Metanephros (tissue), 2 donors: ENCODE data around the gene SLC25A23. TPM values are rescaled to one million over a fixed set of nuclear protein-coding genes. Genes with fewer than 3 reads are reported as not detected.

Experiments used
- small RNA-seq: library from RNA; depleted of rRNA; stranded (forward); fragments of <200 nt; gene quantifications from one replicate; pipeline ENCODE3, GENCODE V24; 2014; ENCODE audit warnings: low replicate concordance
- total RNA-seq: library from RNA; depleted of rRNA; stranded (reverse); fragments of >200 nt; gene quantifications from one replicate; pipeline ENCODE4 v1.2.3, GENCODE V29; 2014

The SLC25A23 gene
- total RNA-seq: 59.8 TPM

DNA sequence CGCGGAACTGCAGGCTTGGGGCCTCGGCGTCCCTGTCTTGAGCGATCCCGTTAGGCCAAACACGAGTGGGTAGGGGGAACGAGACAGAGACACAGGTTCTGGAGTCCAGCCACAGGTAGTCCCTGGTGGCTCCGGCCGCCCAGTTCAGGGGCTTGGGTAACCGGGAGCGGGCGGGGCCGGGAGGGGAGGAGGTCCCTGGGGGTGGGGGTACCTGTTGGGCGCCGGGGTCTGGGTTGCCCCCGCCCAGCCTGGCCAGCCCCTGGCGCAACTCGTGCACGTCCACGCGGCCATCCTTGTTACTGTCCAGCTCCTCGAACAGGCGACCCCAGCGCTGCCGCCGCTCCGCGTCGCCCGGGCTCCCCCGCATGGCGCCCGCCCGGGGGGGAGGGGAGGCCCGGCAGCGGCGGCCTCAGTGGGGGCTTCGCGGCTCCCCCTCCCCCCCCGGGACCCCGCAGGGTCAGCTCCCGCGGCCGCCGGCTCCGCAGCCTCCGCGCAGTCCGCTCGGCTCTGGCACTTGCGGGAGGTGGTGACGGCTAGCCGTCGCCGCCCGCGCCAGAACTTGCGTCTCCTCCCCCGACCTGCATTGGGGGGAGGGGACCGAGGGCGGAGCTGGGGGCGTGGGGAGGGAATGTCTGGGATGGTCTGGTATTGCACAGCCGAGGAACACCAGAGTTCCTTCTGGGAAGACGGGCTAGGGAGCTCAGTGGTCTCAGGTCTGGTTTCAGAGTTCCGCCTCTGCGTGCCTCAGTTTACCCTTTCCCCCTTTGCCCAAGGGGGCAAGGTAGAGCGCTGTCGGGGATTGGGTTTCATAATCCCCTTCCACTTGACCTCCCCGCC is at the start of gene SLC25A23:
SLC25A23 (minus strand) TSS at position 531 of the 837 bp plus-strand sequence; CDS start at position 367, 164 bp downstream.

DNA sequence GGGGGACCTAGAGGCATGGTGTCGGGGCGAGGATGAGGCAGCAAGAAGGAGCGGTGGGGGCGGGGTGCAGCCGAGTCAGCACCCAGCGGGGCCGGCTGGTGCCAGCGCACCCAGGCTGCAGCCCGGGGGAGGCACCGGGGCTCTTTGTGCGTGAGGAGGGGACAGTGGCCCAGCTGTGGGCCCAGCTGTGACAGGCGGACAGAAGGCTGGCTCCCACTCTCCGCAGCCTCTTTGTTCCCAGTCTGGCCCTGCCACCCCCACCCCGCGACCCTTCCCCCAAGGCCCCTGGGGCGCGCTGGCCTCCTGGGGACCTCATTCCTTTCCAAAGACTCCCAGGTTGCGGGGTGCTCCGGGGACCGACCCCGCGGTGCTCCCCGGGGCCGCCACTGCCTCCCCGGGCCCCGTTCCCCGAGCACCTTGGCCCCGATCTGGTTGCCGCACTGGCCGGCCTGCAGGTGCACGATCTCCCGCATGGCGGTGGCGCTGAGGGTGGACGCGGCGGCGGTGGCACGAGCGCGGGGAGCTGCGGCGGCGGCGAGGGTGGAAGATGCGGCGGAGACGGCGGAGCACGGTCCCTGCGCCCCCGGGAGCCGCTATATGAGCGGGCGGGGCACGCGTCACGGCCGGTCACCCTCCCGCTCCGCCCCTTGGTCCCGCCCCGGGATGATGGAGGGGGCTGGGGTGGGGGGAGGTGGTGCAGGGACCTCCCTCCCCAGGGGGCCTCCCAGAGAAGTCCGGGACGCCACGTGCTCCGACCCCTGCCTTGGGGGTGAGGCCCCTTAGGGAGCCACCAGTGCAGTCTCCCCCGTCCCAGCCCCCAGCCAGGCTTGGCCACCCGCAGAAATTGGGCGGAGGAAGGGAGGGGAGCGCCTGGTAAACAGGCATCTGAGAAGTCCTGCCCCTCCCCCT is 42.4 kb upstream of the SLC25A23 start, which contains the start of gene TUBB4A:
TUBB4A (minus strand) TSS at position 570 of the 909 bp plus-strand sequence; CDS start at position 473, 97 bp downstream.

DNA sequence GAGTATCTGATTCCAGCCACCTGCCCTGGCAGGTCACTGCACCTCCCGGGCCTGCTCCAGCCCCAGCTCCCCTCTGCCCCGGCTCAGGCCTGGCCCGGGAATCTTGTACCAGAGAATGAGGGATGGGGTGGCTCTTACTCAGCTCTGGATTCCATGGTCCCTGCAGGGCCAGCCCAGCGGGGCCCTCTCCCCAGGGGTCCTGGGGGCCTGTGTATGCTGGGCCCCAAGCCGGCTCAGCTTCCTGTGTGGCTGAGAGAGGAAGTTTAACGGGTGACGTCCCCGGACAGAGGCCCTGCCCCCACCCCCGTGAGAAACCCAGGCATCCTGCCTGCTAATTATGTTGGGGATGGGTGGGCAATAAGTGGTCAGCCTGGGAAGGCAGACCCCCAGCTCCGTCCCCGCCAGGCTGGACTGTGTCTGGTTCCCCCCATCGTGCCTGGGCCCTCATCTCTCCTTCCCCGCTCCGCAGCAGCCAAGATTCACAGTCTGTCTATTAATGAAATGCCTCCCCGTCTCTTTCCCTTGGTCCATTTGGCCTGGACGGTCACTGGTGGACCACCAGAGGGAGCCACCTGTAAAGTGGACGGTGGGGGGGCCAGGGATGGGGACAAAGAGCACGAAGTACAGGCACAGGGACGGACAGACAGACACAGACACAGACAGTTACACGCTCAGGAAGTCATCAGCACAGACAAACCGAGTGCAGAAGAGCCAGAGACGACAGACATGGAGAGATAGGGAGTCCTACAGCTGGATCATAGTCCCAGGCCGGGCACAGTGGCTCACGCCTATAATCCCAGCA is 22.1 kb upstream of the SLC25A23 start, which contains the start of gene DENND1C:
DENND1C (minus strand) TSS at position 247 of the 802 bp plus-strand sequence; CDS start at position 155, 92 bp downstream.

DNA sequence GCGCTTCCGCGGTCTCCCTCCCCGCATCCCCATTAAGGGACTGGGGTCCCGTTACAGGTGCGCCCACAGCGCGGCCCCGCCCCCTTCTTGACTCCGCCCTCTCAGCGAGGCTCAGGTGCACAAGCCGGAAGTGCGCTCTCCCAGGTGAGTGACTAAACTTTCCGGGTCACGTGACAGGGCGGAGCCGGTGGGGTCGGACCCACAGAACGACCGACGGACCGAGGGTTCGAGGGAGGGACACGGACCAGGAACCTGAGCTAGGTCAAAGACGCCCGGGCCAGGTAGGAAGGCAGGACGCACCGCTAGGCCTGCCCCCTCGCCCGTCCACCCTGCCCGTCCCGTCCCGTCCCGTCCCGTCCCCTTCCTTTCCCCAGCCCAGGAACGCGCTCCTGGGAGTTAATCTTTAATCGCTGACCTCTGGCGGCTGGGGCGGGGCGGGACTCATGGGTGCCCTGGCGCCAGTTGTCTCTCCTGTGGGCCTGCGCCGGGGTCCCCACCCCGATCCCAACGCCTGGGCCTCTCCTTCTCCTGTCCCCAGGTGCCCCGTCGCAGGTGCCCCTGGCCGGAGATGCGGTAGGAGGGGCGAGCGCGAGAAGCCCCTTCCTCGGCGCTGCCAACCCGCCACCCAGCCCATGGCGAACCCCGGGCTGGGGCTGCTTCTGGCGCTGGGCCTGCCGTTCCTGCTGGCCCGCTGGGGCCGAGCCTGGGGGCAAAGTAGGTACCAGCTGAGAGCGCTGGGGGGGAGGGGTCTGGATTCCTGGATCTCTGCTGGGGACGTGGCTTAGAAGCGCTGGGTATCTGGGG is 4.7 kb upstream of the SLC25A23 start, which contains the start of gene CRB3:
CRB3 (plus strand) TSS at position 202 of the 804 bp plus-strand sequence; CDS start at position 633, 431 bp downstream.

DNA sequence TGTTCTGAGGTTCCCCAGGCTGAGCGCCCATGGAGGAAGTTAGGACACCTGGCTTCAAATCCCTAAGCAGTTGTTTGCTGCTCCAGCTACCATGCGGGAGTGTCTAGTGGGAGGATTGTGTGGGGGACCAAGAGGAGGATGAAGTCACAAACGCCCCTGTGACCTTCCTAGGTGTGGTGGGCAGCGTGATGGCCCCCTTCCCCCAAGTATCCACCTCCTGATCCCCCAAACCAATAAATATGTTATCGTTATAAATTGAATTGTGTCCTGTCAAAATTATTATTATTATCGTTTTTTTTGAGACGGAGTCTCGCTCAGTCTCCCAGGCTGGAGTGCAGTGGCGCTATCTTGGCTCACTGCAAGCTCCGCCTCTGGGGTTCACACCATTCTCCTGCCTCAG is 25.9 kb downstream of the SLC25A23 start, which contains the start of gene SLC25A41:
SLC25A41 (minus strand) TSS at position 101 of the 400 bp plus-strand sequence; CDS start at position 31, 70 bp downstream.

DNA sequence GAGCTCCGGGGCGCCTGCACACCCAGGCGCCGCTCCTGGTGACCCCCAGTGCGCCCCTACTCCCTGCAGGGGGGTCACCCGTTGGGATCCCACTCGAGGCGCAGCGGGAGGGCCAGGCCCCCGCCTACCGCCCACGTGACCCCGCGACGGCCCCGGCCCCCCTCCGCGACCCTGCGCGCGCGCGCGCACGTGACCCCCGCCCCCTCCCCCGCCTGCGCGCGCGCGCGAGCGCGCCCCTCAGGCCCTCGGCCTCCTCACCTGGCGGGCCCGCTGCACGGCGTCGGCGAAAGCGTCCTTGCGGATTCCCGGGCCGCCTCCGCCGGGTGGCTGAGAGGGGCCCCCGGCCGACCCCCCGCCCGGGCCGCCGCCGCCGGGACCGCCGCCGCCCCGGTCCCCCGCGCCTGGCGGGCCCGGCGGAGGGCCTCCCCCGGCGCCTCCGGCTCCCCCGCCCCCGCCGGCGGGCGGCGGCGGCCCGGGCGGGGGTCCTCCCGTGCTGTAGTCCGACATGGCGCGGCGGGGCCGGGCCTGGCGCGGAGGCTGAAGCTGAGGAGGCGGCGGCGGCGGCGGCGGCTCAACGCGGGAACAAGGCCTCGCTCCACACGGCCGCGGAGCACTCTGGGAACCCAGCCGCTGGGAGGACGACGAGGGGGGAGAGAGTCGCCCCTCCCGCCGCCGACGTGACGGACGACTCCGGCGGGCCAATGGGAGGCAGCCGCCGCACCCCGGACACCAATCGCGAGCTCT is 35.2 kb downstream of the SLC25A23 start, which contains the start of gene KHSRP:
KHSRP (minus strand) TSS at position 617 of the 744 bp plus-strand sequence; CDS start at position 507, 110 bp downstream.

DNA sequence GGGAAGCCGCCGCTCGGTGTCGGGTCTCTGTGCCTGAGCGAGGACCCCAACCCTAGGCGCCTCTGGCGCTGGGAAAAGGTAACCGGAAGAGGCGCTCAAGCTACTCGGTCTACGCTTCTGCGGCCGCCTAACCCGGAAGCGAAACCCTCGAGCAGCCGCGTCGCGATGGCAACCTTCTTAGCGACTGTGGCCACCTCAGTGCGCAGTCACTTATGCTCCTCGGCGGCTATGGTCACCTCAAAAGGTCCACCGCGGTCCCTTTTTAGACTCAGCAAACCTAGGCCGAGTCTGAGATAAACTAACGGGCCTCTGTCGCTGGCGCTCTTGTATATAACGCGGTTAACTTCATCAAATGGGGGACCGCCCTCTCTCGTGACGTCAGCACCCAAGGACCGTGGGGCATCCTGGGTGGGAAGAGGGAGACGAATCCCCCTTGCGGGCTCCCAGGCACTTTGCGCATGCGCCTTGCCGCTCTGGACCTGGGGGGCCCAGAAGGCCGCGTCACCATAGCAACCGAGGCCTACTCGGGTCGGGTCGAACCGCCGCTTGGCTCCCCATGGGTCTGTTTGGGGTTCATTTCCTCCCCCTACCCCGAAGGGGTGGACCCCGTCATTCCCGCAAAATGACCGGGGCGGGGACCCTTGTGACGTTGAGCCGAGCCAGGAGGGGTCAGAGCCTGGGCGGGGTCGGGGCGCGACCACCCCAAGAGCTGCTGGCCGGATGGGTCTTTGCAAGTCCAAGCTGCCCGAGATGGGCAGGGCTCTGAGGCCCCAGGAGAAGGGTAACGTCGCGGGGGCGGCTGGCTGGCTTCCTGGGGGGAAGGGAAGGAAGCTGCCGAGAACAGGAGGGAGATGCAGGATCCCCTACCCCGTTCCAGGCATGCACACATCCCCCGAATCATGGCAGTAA is 66.3 kb downstream of the SLC25A23 start, which contains the start of gene GTF2F1:
GTF2F1 (minus strand) TSS at position 91 of the 909 bp plus-strand sequence. CDS start 169 bp downstream, outside the sequence.

Small RNA genes lying within 50 kb of the gene (small RNA-seq; reads per million reads assigned to genes)
- gene AC010503.2 (not detected), gene MIR6790 (not detected)

Other genes with a start within 250 kb of the SLC25A23 start
- gene MLLT1, start 179.8 kb downstream of the SLC25A23 start, total RNA-seq: 31.1 TPM
- not detected for gene ACER1, start 126.2 kb downstream of the SLC25A23 start, total RNA-seq
- gene CLPP, start 98.3 kb downstream of the SLC25A23 start, total RNA-seq: 43.0 TPM
- 147 TPM for gene ALKBH7, start 87.0 kb downstream of the SLC25A23 start, total RNA-seq
- 2.5 TPM for gene PSPN, start 83.9 kb downstream of the SLC25A23 start, total RNA-seq
- 59.6 TPM for gene GTF2F1, start 66.6 kb downstream of the SLC25A23 start, total RNA-seq
- gene KHSRP, start 35.0 kb downstream of the SLC25A23 start, total RNA-seq: 186 TPM
- gene SLC25A41, start 26.0 kb downstream of the SLC25A23 start, total RNA-seq: 0.53 TPM
- gene CRB3, start 4.5 kb upstream of the SLC25A23 start, total RNA-seq: 57.0 TPM
- 2.2 TPM for gene DENND1C, start 22.0 kb upstream of the SLC25A23 start, total RNA-seq
- 17.9 TPM for gene TUBB4A, start 42.5 kb upstream of the SLC25A23 start, total RNA-seq
- gene TNFSF9, start 71.2 kb upstream of the SLC25A23 start, total RNA-seq: 0.76 TPM
- gene CD70, start 131.4 kb upstream of the SLC25A23 start, total RNA-seq: 0.29 TPM
- 0.70 TPM for gene TNFSF14, start 210.4 kb upstream of the SLC25A23 start, total RNA-seq